ENCODE results near the gene RANBP17.

GRCh38 chr5:171010086-171010485 is 148.3 kb downstream of the RANBP17 start:
- TF ChIP-seq CTCF (IDR thresholded peaks at IDR 0.05) (no peak), POLR2A (IDR thresholded peaks at IDR 0.05) (no peak)
